Activated B cell treated with CpG ODN at 0.5 μM for 24 hours (primary cell): ENCODE results near the gene AZI2. TPM values are rescaled to one million over a fixed set of nuclear protein-coding genes. Genes with fewer than 3 reads are reported as not detected.

Experiments used
- ATAC-seq: fragments of 200-7000 bp; cut with Tn5 transposase; one replicate; pipeline ENCODE4 v1.10.0; 2021; ENCODE audit warnings: low read depth, mild to moderate bottlenecking, moderate library complexity
- CTCF ChIA-PET: fragments of 350-600 bp; sonication (Branson Sonifier 250); formaldehyde crosslinking; loops from one replicate; lab custom pipeline; 2021; ENCODE audit warnings: antibody characterized with exemption; lab: Charles Lee
- POLR2A ChIA-PET: fragments of 350-600 bp; sonication (Branson Sonifier 250); formaldehyde crosslinking; loops from one replicate; lab custom pipeline; 2021; ENCODE audit warnings: antibody characterized with exemption; lab: Charles Lee
- DNase-seq: peaks from one replicate; pipeline ENCODE4 v3.0.0; 2022
- H3K27ac Mint-ChIP-seq: one replicate; pipeline ENCODE4 v1.8.0; 2020; ENCODE audit warnings: mixed read lengths
- H3K27me3 Mint-ChIP-seq: one replicate; pipeline ENCODE4 v1.8.0; 2021; ENCODE audit warnings: mixed read lengths
- H3K36me3 Mint-ChIP-seq: one replicate; pipeline ENCODE4 v1.8.0; 2021; ENCODE audit warnings: low read depth, mixed read lengths
- H3K4me1 Mint-ChIP-seq: one replicate; pipeline ENCODE4 v1.8.0; 2021; ENCODE audit warnings: mixed read lengths
- H3K4me3 Mint-ChIP-seq: one replicate; pipeline ENCODE4 v1.8.0; 2020; ENCODE audit warnings: mild to moderate bottlenecking, mixed read lengths
- H3K9me3 Mint-ChIP-seq: one replicate; pipeline ENCODE4 v1.8.0; 2020; ENCODE audit warnings: mixed read lengths
- intact Hi-C: fragments of 100-400 bp; cut with micrococcal nuclease; formaldehyde crosslinking; loops from one replicate; pipeline ENCODE4 v1.15.1; 2024
- total RNA-seq: library from RNA; stranded (reverse); gene quantifications from 2 replicates; pipeline ENCODE4 v1.2.3, GENCODE V29; 2022
- TF ChIP-seq, protein P1 (sequence below): fragments of 200-600 bp; IDR thresholded peaks from one replicate; pipeline ENCODE4 v1.8.0; 2022; ENCODE audit warnings: antibody characterized with exemption, mild to moderate bottlenecking

Gene AZI2
- total RNA-seq, 1 donor from 2014 or later, result 21.8 TPM

GRCh38 chr3:28273837-28274236 lies 74.8 kb downstream of the AZI2 start:
- TF ChIP-seq, protein P1, sequence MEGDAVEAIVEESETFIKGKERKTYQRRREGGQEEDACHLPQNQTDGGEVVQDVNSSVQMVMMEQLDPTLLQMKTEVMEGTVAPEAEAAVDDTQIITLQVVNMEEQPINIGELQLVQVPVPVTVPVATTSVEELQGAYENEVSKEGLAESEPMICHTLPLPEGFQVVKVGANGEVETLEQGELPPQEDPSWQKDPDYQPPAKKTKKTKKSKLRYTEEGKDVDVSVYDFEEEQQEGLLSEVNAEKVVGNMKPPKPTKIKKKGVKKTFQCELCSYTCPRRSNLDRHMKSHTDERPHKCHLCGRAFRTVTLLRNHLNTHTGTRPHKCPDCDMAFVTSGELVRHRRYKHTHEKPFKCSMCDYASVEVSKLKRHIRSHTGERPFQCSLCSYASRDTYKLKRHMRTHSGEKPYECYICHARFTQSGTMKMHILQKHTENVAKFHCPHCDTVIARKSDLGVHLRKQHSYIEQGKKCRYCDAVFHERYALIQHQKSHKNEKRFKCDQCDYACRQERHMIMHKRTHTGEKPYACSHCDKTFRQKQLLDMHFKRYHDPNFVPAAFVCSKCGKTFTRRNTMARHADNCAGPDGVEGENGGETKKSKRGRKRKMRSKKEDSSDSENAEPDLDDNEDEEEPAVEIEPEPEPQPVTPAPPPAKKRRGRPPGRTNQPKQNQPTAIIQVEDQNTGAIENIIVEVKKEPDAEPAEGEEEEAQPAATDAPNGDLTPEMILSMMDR, result no peak
- Mint-ChIP-seq H3K4me3 (no peak overlapping the region), H3K9me3 (peaks cover 19% of the 10 kb centered on the region), H3K27me3 (no peaks in the 10 kb centered on the region), H3K27ac (no peak overlapping the region), H3K4me1 (peaks cover 11% of the 10 kb centered on the region), H3K36me3 (peaks cover 65% of the 10 kb centered on the region)
- ATAC-seq, result no peak
- intact Hi-C loops, result no loop called here
- DNase-seq, result no peak
- ChIA-PET CTCF (no interaction called here), POLR2A (no interaction called here)

Other genes with a start within 250 kb of the AZI2 start
- 10.9 and 14.2 TPM in 2 replicates for gene CMC1, start 107.2 kb downstream of the AZI2 start, total RNA-seq
- not detected in 2 replicates for gene ZCWPW2, start 103 bp downstream of the AZI2 start, total RNA-seq